ENCODE measurements around the gene WDR18.

DNA sequence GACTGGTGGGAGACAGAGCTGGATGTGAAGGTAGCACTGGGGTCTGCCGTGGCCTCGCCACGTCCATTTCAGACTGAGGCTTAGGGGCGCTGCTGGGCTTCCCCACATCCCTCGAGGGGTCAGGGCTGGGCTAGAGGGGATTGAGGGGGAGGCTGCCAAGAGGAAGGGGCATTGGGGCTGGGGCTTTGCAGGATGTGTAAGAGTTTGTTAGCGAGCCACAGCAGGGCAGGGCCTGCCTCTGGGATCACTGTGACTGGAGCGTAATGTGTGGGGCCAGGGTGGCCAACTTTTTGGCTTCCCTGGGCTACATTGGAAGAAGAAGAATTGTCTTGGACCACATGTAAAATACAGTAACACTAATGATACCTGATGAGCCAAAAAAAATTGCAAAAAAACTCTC lies 44.2 kb upstream of the WDR18 start:
- TF ChIP-seq, protein P1, sequence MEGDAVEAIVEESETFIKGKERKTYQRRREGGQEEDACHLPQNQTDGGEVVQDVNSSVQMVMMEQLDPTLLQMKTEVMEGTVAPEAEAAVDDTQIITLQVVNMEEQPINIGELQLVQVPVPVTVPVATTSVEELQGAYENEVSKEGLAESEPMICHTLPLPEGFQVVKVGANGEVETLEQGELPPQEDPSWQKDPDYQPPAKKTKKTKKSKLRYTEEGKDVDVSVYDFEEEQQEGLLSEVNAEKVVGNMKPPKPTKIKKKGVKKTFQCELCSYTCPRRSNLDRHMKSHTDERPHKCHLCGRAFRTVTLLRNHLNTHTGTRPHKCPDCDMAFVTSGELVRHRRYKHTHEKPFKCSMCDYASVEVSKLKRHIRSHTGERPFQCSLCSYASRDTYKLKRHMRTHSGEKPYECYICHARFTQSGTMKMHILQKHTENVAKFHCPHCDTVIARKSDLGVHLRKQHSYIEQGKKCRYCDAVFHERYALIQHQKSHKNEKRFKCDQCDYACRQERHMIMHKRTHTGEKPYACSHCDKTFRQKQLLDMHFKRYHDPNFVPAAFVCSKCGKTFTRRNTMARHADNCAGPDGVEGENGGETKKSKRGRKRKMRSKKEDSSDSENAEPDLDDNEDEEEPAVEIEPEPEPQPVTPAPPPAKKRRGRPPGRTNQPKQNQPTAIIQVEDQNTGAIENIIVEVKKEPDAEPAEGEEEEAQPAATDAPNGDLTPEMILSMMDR (IDR thresholded peaks at IDR 0.05): no peak
- no peak for TF ChIP-seq POLR2A (IDR thresholded peaks at IDR 0.05)

All from vagina (tissue), 2 donors.